Endothelial cell of umbilical vein (primary cell): ENCODE measurements around the gene DUSP2. TPM values are rescaled to one million over a fixed set of nuclear protein-coding genes. Genes with fewer than 3 reads are reported as not detected.

ENCODE experiments used
- BruUV-seq: library from RNA; stranded (reverse); fragments of 400-500 nt; replicated peaks from 2 replicates; lab custom pipeline; 2021; lab: Mats Ljungman, UMichigan
- CTCF ChIA-PET: fragments of 300-600, 350-600 bp; sonication (Branson Sonifier 250); formaldehyde crosslinking; loops from one replicate; lab custom pipeline; 2021; ENCODE audit warnings: antibody characterized with exemption, inconsistent platforms; lab: Charles Lee
- POLR2A ChIA-PET: fragments of 300-600, 350-600 bp; sonication (Branson Sonifier 250); formaldehyde crosslinking; loops from one replicate; lab custom pipeline; 2021; ENCODE audit warnings: antibody characterized with exemption, inconsistent platforms; lab: Charles Lee
- DNase-seq: peaks from one replicate; pipeline ENCODE4 v3.0.0-alpha.2; 2011; ENCODE audit warnings: low read depth, low spot score
- FAIRE-seq: peaks from 2 replicates; lab custom pipeline; 2011; peaks lifted over from hg19 to GRCh38; lab: Jason Lieb, UNC
- H2AFZ ChIP-seq: 2 replicates; pipeline ENCODE4 v1.6.0; 2012; ENCODE audit warnings: low read depth, low read length, control low read depth, inconsistent platforms
- H3K27ac ChIP-seq: 2 replicates; pipeline ENCODE4 v1.5.1; 2011; ENCODE audit warnings: low read depth, mild to moderate bottlenecking, control low read depth, low read length, moderate library complexity; ENCODE audit not compliant: insufficient read depth
- H3K27me3 ChIP-seq, 2 experiments: 2 replicates each; pipeline versions ENCODE4 v1.6.0 to v1.6.1; 2011; ENCODE audit warnings: low read length in 2 of 2, mixed read lengths in 1 of 2; ENCODE audit not compliant: control insufficient read depth in 2 of 2, insufficient read depth in 2 of 2
- H3K36me3 ChIP-seq, 2 experiments: 2 replicates in 1 of 2; 3 replicates in 1 of 2; pipeline ENCODE4 v1.5.1; 2011; ENCODE audit warnings: low read length in 2 of 2, mild to moderate bottlenecking in 1 of 2, moderate library complexity in 1 of 2; ENCODE audit not compliant: control insufficient read depth in 2 of 2, insufficient read depth in 2 of 2; ENCODE audit errors: extremely low read depth in 1 of 2
- H3K4me1 ChIP-seq: 3 replicates; pipeline ENCODE4 v1.5.1; 2011; ENCODE audit warnings: mild to moderate bottlenecking, low read length; ENCODE audit not compliant: control insufficient read depth, insufficient read depth; ENCODE audit errors: extremely low read depth
- H3K4me2 ChIP-seq: 2 replicates; pipeline ENCODE4 v1.6.1; 2011; ENCODE audit warnings: low read length, control low read depth, mixed read lengths; ENCODE audit not compliant: insufficient read depth
- H3K4me3 ChIP-seq, 3 experiments: fragments of 200-600 bp in 1 of 3; sonication (generic), shearing (Covaris generic) in 1 of 3; replicated peaks in 1 of 3; 2 replicates each; pipeline ENCODE4 v1.5.1; 2011 to 2016; ENCODE audit warnings: control low read depth in 3 of 3, low read length in 3 of 3, mild to moderate bottlenecking in 2 of 3, inconsistent platforms in 1 of 3, low read depth in 1 of 3, moderate library complexity in 1 of 3; ENCODE audit not compliant: insufficient read depth in 1 of 3
- H3K79me2 ChIP-seq: 2 replicates; pipeline ENCODE4 v1.6.0; 2012; ENCODE audit warnings: low read length, inconsistent platforms; ENCODE audit not compliant: control insufficient read depth, insufficient read depth
- H3K9ac ChIP-seq: replicated peaks from 2 replicates; pipeline ENCODE3; 2011; ENCODE audit warnings: low read length, control low read depth; ENCODE audit not compliant: insufficient read depth; ENCODE audit errors: extremely low read depth
- H3K9me1 ChIP-seq: replicated peaks from 3 replicates; pipeline ENCODE4 v1.6.0; 2011; ENCODE audit warnings: mild to moderate bottlenecking, low read length; ENCODE audit not compliant: control insufficient read depth, insufficient read depth; ENCODE audit errors: extremely low read depth
- H3K9me3 ChIP-seq: replicated peaks from 2 replicates; pipeline ENCODE4 v1.5.1; 2012; ENCODE audit warnings: low read length, inconsistent platforms; ENCODE audit not compliant: control insufficient read depth, insufficient read depth
- H4K20me1 ChIP-seq: replicated peaks from 2 replicates; pipeline ENCODE3; 2011; ENCODE audit warnings: mild to moderate bottlenecking, low read length; ENCODE audit not compliant: control insufficient read depth, insufficient read depth; ENCODE audit errors: extremely low read depth
- CTCF ChIP-seq, 2 donors: IDR thresholded peaks; 1 replicate in 1 of 2; 2 replicates in 1 of 2; pipeline ENCODE4 v1.5.1; 2011; ENCODE audit warnings: low read length in 2 of 2, mild to moderate bottlenecking in 2 of 2, moderate library complexity in 2 of 2, control low read depth in 1 of 2, inconsistent platforms in 1 of 2, low read depth in 1 of 2; ENCODE audit not compliant: insufficient read depth in 1 of 2; ENCODE audit errors: extremely low read depth in 1 of 2
- EZH2 ChIP-seq: IDR thresholded peaks from 2 replicates; pipeline ENCODE4 v1.6.1; 2012; ENCODE audit warnings: borderline replicate concordance, low read depth, mild to moderate bottlenecking, moderate library complexity, low read length, inconsistent platforms; ENCODE audit not compliant: severe bottlenecking
- FOS ChIP-seq: IDR thresholded peaks from 2 replicates; pipeline ENCODE4 v1.6.1; 2011; ENCODE audit warnings: mild to moderate bottlenecking, low read length, moderate library complexity, borderline replicate concordance; ENCODE audit not compliant: insufficient read depth
- GATA2 ChIP-seq: IDR thresholded peaks from 2 replicates; pipeline ENCODE4 v1.7.0; 2011; ENCODE audit warnings: low read depth, mild to moderate bottlenecking, moderate library complexity, mixed read lengths, low read length; ENCODE audit not compliant: insufficient read length, insufficient read depth
- JUN ChIP-seq: IDR thresholded peaks from 2 replicates; pipeline ENCODE4 v1.6.1; 2011; ENCODE audit warnings: borderline replicate concordance, low read depth; ENCODE audit not compliant: insufficient read length, insufficient read depth
- MAX ChIP-seq: IDR thresholded peaks from 2 replicates; pipeline ENCODE4 v1.6.1; 2011; ENCODE audit not compliant: insufficient read depth, insufficient read length
- MYC ChIP-seq: IDR thresholded peaks from one replicate; pipeline ENCODE4 v1.6.1; 2011; ENCODE audit warnings: mild to moderate bottlenecking, low read depth, low read length
- POLR2A ChIP-seq: IDR thresholded peaks from 2 replicates; pipeline ENCODE4 v1.6.1; 2012; ENCODE audit warnings: low read depth, mild to moderate bottlenecking, control low read depth, low read length
- POLR2AphosphoS5 ChIP-seq: IDR thresholded peaks from 2 replicates; pipeline ENCODE4 v1.6.1; 2012; ENCODE audit warnings: low read depth, mild to moderate bottlenecking, control low read depth, low read length, moderate library complexity; ENCODE audit not compliant: insufficient read depth
- dilution Hi-C: fragments of 300-500 bp; cut with MboI; formaldehyde crosslinking; loops from one replicate; pipeline ENCODE4 v1.15.0; 2019; ENCODE audit warnings: low sequenced_read_pairs; ENCODE audit not compliant: extremely low pct_ligation_motif_present
- intact Hi-C: fragments of 100-400 bp; cut with micrococcal nuclease; formaldehyde crosslinking; loops from one replicate; pipeline ENCODE4 v1.10.0; 2022
- polyA plus RNA-seq, 4 experiments: library from polyadenylated mRNA; depleted of rRNA in 3 of 4; stranded (reverse) in 3 of 4; unstranded in 1 of 4; fragments of >200 nt; gene quantifications; 2 replicates each; pipeline versions ENCODE4 v1.2.1 to v1.2.3, GENCODE V29; 2011 to 2012; ENCODE audit warnings: missing spikeins in 1 of 4
- total RNA-seq: library from RNA; stranded (reverse); gene quantifications from 2 replicates; pipeline ENCODE4 v1.2.3, GENCODE V29; 2021

Gene DUSP2
- total and polyA plus RNA-seq, 2 donors (not counting 3 experiments of a cell fraction or from before 2014, with no cell fraction given), result 0.33 TPM

GRCh38 chr2:96144481-96145035 lies 682 bp downstream of the DUSP2 start:
- dilution Hi-C loops (no loop called here), intact Hi-C loops (no loop called here)
- no TSS peak for BruUV-seq
- Histone ChIP-seq H3K36me3 (no peaks in the 10 kb centered on the region), H4K20me1 (no peaks in the 10 kb centered on the region), H3K27me3 (no peaks in the 10 kb centered on the region), H3K4me1 (no peaks in the 10 kb centered on the region), H3K27ac (no peak overlapping the region), H2AFZ (peak overlapping the region; percentile 83), H3K4me2 (peak overlapping the region; percentile 43), H3K9me1 (no peaks in the 10 kb centered on the region), H3K9me3 (no peaks in the 10 kb centered on the region), H3K9ac (no peak overlapping the region), H3K79me2 (no peaks in the 10 kb centered on the region), H3K4me3 (peak overlapping the region in 1 of 3 experiments; percentile 39)
- CTCF ChIA-PET, result interaction anchor here (1.0 kb wide), 1 partner anchor 30 kb away, joined by 5 read pairs; no protein-coding TSS in a partner anchor
- FAIRE-seq (no peak), DNase-seq (no peak)
- POLR2A ChIA-PET, result no interaction called here
- TF ChIP-seq JUN, result no peak
- no peak for TF ChIP-seq MAX
- no peak for TF ChIP-seq EZH2
- TF ChIP-seq FOS, result no peak
- no peak for TF ChIP-seq POLR2AphosphoS5
- TF ChIP-seq GATA2, result no peak
- no peak for TF ChIP-seq CTCF (IDR thresholded peaks at IDR 0.05; ENCODE audit: extremely low read depth in 1 of 2, insufficient read depth in 1 of 2, low read depth in 1 of 2, low read length in 2 of 2)
- no peak for TF ChIP-seq POLR2A
- no peak for TF ChIP-seq MYC
